GM12878 (cell line): Measurements from ENCODE around the gene SLC1A1. TPM values are rescaled to one million over a fixed set of nuclear protein-coding genes. Genes with fewer than 3 reads are reported as not detected.
A peak's percentile ranks its signal among the peaks of the same experiment; 100 is the strongest.

ENCODE experiments used
- CHD2 ChIP-seq: IDR thresholded peaks from 2 replicates; pipeline ENCODE4 v1.6.1; 2011; ENCODE audit warnings: low read depth, low read length, improper control_type of control experiment, borderline replicate concordance
- FOS ChIP-seq: IDR thresholded peaks from 3 replicates; pipeline ENCODE4 v1.6.1; 2011; ENCODE audit warnings: borderline replicate concordance; ENCODE audit not compliant: insufficient read length; ENCODE audit errors: extremely low read depth
- FOXK2 ChIP-seq: fragments of 450-650 bp; IDR thresholded peaks from 2 replicates; pipeline ENCODE4 v1.6.1; 2017; ENCODE audit warnings: mild to moderate bottlenecking, moderate library complexity
- FOXM1 ChIP-seq: IDR thresholded peaks from 2 replicates; pipeline ENCODE4 v1.6.1; 2012; ENCODE audit warnings: low read depth, mild to moderate bottlenecking, inconsistent platforms, low read length, moderate library complexity
- KDM1A ChIP-seq: fragments of 200-600 bp; sonication (generic); IDR thresholded peaks from 2 replicates; pipeline ENCODE4 v1.6.1; 2016; ENCODE audit warnings: borderline replicate concordance
- MTA2 ChIP-seq: fragments of 450-650 bp; IDR thresholded peaks from 2 replicates; pipeline ENCODE4 v1.6.1; 2016; ENCODE audit warnings: low read depth, mild to moderate bottlenecking, moderate library complexity
- NFIC ChIP-seq: IDR thresholded peaks from 2 replicates; pipeline ENCODE4 v1.6.1; 2012; ENCODE audit warnings: low read depth, mild to moderate bottlenecking, inconsistent platforms, low read length, moderate library complexity
- NRF1 ChIP-seq: conservative IDR thresholded peaks from 2 replicates; pipeline ENCODE4 v1.6.1; 2011; ENCODE audit warnings: mild to moderate bottlenecking, low read depth, low read length, improper control_type of control experiment
- PML ChIP-seq: IDR thresholded peaks from 2 replicates; pipeline ENCODE4 v1.6.1; 2012; ENCODE audit warnings: low read length, inconsistent platforms
- RAD21 ChIP-seq: IDR thresholded peaks from 2 replicates; pipeline ENCODE4 v1.6.1; 2011; ENCODE audit warnings: mild to moderate bottlenecking, low read depth, low read length, moderate library complexity; ENCODE audit not compliant: insufficient read depth
- RUNX3 ChIP-seq: IDR thresholded peaks from 2 replicates; pipeline ENCODE4 v1.6.1; 2012; ENCODE audit warnings: low read length, inconsistent platforms
- SIX5 ChIP-seq: IDR thresholded peaks from 2 replicates; pipeline ENCODE4 v1.6.1; 2011; ENCODE audit warnings: mild to moderate bottlenecking, low read depth, low read length, moderate library complexity; ENCODE audit not compliant: severe bottlenecking
- SMAD5 ChIP-seq: IDR thresholded peaks from 2 replicates; pipeline ENCODE4 v1.6.1; 2016; ENCODE audit warnings: antibody characterized with exemption, low read depth
- SMC3 ChIP-seq: IDR thresholded peaks from 2 replicates; pipeline ENCODE4 v1.6.1; 2011; ENCODE audit warnings: low read length, improper control_type of control experiment, borderline replicate concordance
- SUZ12 ChIP-seq: fragments of 200-600 bp; sonication (generic); IDR thresholded peaks from one replicate; pipeline ENCODE4 v1.6.1; 2018; ENCODE audit warnings: antibody characterized with exemption, mild to moderate bottlenecking; ENCODE audit not compliant: unreplicated experiment
- TBL1XR1 ChIP-seq: IDR thresholded peaks from 2 replicates; pipeline ENCODE4 v1.6.1; 2012; ENCODE audit warnings: low read depth, low read length, improper control_type of control experiment
- polyA plus RNA-seq, 11 experiments: library from polyadenylated mRNA; depleted of rRNA in 4 of 11; unstranded in 6 of 11; stranded (reverse) in 5 of 11; fragments of >200 nt; fragmentation: Nextera tagmentation in 4 of 11; fragmentation: Illumina TruSeq in 1 of 11; extraction: Ambion mirVana in 4 of 11; extraction: Trizol in 1 of 11; gene quantifications; 1 replicate in 1 of 11; 2 replicates in 10 of 11; pipeline versions ENCODE4 v1.2.1 to v1.2.3, GENCODE V29; 2011 to 2016; ENCODE audit warnings: inconsistent platforms in 2 of 11, missing spikeins in 2 of 11, low read depth in 1 of 11
- total RNA-seq, 4 experiments: library from RNA; depleted of rRNA in 3 of 4; stranded (reverse); fragments of >200 nt in 3 of 4; fragmentation: Illumina TruSeq in 1 of 4; extraction: Trizol in 1 of 4; gene quantifications; 2 replicates each; pipeline versions ENCODE4 v1.2.1 to v1.2.3, GENCODE V29; 2013 to 2021
- TF ChIP-seq, protein P1 (sequence below): fragments of 450-650 bp; IDR thresholded peaks from 2 replicates; pipeline ENCODE4 v1.6.1; 2018; ENCODE audit warnings: mild to moderate bottlenecking, low read depth, moderate library complexity; ENCODE audit not compliant: partially characterized antibody
- TF ChIP-seq, protein P2 (sequence below): fragments of 450-650 bp; IDR thresholded peaks from 2 replicates; pipeline ENCODE4 v1.6.1; 2018; ENCODE audit warnings: borderline replicate concordance, mild to moderate bottlenecking; ENCODE audit not compliant: partially characterized antibody
- TF ChIP-seq, protein P3 (sequence below): fragments of 450-650 bp; IDR thresholded peaks from 2 replicates; pipeline ENCODE4 v1.6.1; 2017; ENCODE audit warnings: antibody characterized with exemption, mild to moderate bottlenecking, moderate library complexity
- TF ChIP-seq, protein P4 (sequence below): IDR thresholded peaks from 2 replicates; pipeline ENCODE4 v1.6.1; 2012; ENCODE audit warnings: mild to moderate bottlenecking, low read depth, low read length

SLC1A1 gene
- total and polyA plus RNA-seq, 10 of the 15 experiments (the other 5 are each of a cell fraction or from before 2014, with no cell fraction given): 4.2 to 24.9 (median 18.3) TPM

- TF ChIP-seq, protein P1, sequence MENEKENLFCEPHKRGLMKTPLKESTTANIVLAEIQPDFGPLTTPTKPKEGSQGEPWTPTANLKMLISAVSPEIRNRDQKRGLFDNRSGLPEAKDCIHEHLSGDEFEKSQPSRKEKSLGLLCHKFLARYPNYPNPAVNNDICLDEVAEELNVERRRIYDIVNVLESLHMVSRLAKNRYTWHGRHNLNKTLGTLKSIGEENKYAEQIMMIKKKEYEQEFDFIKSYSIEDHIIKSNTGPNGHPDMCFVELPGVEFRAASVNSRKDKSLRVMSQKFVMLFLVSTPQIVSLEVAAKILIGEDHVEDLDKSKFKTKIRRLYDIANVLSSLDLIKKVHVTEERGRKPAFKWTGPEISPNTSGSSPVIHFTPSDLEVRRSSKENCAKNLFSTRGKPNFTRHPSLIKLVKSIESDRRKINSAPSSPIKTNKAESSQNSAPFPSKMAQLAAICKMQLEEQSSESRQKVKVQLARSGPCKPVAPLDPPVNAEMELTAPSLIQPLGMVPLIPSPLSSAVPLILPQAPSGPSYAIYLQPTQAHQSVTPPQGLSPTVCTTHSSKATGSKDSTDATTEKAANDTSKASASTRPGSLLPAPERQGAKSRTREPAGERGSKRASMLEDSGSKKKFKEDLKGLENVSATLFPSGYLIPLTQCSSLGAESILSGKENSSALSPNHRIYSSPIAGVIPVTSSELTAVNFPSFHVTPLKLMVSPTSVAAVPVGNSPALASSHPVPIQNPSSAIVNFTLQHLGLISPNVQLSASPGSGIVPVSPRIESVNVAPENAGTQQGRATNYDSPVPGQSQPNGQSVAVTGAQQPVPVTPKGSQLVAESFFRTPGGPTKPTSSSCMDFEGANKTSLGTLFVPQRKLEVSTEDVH: no peak
- TF ChIP-seq TBL1XR1 (no peak), RAD21 (no peak), FOXK2 (no peak; the same call in 1 of the 2 replicates), PML (peak; percentile 60; the same call in 1 of the 2 replicates), MTA2 (peak; percentile 73), SIX5 (no peak), SMC3 (no peak), NFIC (peak; percentile 94), NRF1 (no peak), SMAD5 (no peak), KDM1A (no peak), FOXM1 (peak; percentile 91; the same call in 1 of the 2 replicates), SUZ12 (no peak), RUNX3 (peak; percentile 96), FOS (no peak), CHD2 (no peak)
- TF ChIP-seq, protein P2, sequence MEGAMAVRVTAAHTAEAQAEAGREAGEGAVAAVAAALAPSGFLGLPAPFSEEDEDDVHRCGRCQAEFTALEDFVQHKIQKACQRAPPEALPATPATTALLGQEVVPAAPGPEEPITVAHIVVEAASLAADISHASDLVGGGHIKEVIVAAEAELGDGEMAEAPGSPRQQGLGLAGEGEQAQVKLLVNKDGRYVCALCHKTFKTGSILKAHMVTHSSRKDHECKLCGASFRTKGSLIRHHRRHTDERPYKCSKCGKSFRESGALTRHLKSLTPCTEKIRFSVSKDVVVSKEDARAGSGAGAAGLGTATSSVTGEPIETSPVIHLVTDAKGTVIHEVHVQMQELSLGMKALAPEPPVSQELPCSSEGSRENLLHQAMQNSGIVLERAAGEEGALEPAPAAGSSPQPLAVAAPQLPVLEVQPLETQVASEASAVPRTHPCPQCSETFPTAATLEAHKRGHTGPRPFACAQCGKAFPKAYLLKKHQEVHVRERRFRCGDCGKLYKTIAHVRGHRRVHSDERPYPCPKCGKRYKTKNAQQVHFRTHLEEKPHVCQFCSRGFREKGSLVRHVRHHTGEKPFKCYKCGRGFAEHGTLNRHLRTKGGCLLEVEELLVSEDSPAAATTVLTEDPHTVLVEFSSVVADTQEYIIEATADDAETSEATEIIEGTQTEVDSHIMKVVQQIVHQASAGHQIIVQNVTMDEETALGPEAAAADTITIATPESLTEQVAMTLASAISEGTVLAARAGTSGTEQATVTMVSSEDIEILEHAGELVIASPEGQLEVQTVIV: no peak
- TF ChIP-seq, protein P3, sequence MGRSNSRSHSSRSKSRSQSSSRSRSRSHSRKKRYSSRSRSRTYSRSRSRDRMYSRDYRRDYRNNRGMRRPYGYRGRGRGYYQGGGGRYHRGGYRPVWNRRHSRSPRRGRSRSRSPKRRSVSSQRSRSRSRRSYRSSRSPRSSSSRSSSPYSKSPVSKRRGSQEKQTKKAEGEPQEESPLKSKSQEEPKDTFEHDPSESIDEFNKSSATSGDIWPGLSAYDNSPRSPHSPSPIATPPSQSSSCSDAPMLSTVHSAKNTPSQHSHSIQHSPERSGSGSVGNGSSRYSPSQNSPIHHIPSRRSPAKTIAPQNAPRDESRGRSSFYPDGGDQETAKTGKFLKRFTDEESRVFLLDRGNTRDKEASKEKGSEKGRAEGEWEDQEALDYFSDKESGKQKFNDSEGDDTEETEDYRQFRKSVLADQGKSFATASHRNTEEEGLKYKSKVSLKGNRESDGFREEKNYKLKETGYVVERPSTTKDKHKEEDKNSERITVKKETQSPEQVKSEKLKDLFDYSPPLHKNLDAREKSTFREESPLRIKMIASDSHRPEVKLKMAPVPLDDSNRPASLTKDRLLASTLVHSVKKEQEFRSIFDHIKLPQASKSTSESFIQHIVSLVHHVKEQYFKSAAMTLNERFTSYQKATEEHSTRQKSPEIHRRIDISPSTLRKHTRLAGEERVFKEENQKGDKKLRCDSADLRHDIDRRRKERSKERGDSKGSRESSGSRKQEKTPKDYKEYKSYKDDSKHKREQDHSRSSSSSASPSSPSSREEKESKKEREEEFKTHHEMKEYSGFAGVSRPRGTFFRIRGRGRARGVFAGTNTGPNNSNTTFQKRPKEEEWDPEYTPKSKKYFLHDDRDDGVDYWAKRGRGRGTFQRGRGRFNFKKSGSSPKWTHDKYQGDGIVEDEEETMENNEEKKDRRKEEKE: no peak
- TF ChIP-seq, protein P4, sequence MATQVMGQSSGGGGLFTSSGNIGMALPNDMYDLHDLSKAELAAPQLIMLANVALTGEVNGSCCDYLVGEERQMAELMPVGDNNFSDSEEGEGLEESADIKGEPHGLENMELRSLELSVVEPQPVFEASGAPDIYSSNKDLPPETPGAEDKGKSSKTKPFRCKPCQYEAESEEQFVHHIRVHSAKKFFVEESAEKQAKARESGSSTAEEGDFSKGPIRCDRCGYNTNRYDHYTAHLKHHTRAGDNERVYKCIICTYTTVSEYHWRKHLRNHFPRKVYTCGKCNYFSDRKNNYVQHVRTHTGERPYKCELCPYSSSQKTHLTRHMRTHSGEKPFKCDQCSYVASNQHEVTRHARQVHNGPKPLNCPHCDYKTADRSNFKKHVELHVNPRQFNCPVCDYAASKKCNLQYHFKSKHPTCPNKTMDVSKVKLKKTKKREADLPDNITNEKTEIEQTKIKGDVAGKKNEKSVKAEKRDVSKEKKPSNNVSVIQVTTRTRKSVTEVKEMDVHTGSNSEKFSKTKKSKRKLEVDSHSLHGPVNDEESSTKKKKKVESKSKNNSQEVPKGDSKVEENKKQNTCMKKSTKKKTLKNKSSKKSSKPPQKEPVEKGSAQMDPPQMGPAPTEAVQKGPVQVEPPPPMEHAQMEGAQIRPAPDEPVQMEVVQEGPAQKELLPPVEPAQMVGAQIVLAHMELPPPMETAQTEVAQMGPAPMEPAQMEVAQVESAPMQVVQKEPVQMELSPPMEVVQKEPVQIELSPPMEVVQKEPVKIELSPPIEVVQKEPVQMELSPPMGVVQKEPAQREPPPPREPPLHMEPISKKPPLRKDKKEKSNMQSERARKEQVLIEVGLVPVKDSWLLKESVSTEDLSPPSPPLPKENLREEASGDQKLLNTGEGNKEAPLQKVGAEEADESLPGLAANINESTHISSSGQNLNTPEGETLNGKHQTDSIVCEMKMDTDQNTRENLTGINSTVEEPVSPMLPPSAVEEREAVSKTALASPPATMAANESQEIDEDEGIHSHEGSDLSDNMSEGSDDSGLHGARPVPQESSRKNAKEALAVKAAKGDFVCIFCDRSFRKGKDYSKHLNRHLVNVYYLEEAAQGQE: no peak
These were observed 40.1 kb downstream of the SLC1A1 start (continued) for GRCh38 chr9:4530375-4530774.
